NCI-H2227 (cell line): Measurements from ENCODE around the gene ADGRG1.
A peak's percentile ranks its signal among the peaks of the same experiment; 100 is the strongest.

Source experiments
- DNase-seq: peaks from one replicate; lab custom pipeline; 2025; ENCODE audit not compliant: unreplicated experiment; lab: John Stamatoyannopoulos, UW

Gene ADGRG1

GRCh38 chr16:57604177-57604576 is 24.3 kb upstream of the ADGRG1 start:
- DNase-seq: no peak

- peak; percentile 8 for DNase-seq
Measured at GRCh38 chr16:57606147-57606846, 22.1 kb upstream of the ADGRG1 start.

- no peak for DNase-seq
Measured at GRCh38 chr16:57606847-57607501, 21.5 kb upstream of the ADGRG1 start.

DNA sequence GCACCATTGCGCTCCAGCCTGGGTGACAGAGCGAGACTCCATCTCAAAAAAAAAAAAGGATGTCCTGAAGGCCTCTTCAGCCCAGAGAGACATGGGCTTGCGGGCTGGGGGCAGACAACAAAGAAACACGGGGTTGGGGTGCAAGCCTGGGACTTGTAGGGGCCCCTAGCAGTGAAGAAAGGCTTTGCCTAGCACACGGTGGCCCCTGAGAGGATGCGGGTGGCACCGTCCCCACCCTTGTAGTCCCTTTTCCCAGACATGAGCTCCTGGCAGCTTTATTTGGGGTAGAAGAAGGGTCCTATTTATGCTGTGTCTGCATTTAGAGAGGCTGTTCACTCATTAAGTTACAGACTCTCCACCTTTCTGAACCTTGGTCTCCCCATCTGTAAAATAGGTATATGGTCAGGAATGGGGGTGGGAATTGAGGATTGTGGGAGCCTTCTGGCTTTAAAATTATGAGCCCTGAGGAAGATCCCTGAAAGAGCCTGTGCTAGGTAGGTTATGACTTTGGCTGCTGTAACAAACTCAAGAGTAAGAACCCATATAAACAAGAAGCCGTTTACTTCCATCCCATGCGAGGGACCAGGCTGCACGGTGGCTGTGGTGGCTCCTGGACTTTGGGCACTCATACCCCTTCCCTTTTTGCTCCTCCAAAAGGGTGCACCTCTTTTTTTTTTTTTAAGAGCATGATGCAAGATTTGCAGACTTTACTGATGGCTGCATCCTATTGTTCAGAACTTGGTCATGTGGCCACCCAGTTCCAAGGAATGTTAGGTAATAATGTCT is 20.6 kb upstream of the ADGRG1 start:
- no peak for DNase-seq

DNA sequence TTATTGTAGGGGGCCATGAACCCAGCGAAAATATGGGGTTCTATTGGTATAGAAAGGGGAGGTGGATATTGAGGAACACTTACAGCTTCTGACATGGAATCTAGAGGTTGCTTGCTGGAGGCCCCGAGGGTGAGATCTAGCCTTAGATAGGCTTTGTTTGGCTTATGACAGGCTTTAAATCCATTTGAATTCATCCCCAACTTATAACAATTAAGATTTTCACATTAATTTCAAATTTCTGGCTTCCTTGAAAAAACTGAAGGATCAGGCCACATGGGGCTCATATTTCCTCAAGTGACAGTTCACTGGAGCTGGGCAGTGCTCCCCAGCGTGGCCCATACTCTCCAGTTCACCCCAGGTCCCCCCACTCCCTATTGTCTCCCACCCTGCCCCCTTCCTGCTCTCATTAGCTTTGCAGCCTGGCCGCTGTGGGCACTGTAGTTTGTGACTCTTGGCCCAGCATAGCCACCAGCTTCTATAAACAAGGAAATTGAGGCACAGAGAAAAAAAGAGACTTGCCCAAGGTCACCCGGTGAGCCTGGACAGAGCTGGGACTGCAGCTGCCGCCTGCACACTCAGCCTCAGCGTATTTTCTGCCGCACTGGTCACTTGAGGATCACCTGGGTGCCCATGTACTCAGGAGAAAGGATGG is 19.8 kb upstream of the ADGRG1 start:
- DNase-seq: no peak

GRCh38 chr16:57609541-57610401 is 18.7 kb upstream of the ADGRG1 start:
- no peak for DNase-seq

GRCh38 chr16:57610611-57611010 is 17.8 kb upstream of the ADGRG1 start:
- DNase-seq: no peak

- DNase-seq: no peak
Measured at GRCh38 chr16:57611181-57611580, 17.2 kb upstream of the ADGRG1 start.

DNA sequence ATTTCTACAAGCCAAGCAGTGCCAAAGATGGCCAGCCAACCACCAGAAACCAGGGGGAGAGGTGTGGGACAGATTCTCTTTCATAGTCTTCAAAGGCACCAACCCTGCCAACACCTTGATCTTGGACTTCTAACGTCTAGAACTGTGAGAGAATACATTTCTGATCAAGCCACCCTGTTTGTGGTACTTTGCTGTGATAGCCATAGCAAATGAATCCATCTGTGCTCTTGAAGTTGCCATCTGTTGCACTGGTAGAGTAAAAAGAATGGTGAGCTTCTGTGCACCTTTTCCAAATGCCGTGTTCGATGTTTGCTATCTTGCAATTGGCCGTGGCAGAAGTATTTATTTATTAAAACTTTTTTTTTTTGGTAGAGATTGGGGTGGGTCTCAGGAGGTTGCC is 16.7 kb upstream of the ADGRG1 start:
- no peak for DNase-seq

DNA sequence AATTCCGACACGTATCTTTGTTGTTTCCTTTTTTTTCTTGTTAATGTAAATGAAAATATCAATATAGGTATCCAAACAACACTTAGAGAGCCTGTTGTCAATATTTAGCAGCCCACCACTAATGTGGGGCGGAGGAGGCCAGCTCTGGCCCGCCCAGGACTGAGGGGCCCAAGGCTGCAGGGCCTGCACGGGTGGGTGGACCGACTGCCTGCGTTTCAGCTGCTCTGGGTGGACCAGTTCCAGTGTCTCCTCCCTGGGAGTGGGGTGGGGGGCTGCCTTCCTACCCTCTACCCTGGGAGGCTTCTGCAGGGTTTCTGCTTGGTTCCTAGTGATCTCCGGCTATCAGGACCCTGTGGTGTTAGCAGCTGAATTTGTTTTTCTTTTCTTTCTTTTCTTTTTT is 15.9 kb upstream of the ADGRG1 start:
- no peak for DNase-seq

DNA sequence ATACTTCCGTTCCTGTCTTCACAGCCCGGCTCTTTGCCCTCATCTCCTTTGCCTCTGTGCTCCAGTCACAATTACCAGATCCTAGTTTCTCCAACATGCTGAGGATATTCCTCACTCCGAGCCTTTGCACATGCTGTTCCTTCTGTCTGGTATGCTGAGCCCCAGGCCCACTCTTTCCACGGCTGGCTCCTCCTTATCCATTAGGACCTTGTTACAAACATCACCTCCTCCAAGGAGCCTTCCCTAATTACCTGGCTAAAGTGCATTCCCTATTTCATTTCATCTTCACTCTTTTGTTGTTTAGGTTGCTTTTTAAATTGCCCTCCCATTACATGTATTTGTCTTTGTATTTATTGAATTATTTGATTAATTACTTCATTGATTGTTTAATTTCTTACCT is 14.9 kb upstream of the ADGRG1 start:
- DNase-seq: no peak

- no peak for DNase-seq
Measured at GRCh38 chr16:57614536-57614935, 13.9 kb upstream of the ADGRG1 start.

DNA sequence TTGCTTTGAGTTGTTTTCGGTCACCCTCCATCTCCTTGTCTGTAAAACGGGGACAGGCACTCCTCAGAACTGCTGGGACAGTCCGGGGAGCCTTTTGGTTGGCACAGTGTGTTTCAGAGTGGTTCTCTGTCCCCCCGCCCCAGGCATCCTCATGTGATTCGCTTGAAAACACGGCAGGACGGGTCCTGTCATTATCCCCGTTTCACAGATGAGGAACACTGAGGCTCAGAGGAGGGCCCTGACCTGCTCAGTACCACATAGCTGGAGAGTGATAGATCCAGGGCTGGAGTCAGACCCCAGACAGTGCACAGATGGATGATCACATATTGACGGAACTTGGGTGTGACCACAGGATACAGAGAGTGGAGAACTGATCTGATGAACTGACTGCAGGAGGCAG is 13.5 kb upstream of the ADGRG1 start:
- DNase-seq: no peak

DNA sequence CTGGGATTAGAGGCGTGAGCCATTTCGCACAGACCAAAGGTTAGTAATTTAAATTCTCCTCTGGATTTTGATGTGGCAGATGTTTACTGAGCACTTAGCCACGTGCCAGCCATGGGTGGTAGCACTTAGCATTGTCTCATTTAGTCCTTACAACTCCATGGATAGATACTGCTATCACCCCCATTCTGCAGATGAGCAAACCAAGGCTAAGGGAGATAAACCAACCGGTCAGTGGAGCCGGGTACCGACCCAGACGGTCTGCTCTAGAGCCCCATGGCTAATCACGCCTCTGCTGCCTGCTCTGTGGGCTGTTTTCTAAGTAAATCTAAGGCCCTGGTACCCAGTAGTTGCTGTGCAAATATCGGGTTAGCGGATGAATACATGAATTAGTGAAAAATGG is 12.6 kb upstream of the ADGRG1 start:
- no peak for DNase-seq

GRCh38 chr16:57616241-57616640 is 12.2 kb upstream of the ADGRG1 start:
- DNase-seq: no peak

DNA sequence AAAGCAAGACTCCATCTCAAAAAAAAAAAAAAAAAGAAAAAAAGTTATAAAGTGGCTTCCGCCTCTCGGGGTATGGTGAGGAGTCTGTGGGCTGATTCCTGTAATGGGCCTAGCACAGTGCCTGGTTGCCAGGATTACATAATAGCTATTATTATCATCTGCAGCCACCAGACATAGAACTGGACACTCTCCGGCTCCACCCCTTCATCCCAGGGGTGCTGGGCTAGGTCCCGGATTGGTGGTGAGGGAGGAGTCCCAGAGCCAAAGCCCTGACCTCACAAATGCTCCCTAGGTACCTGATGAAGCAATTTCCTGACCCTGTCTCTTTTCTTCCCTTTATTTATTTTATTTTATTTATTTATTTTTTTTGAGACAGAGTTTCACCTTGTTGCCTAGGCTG is 11.6 kb upstream of the ADGRG1 start:
- DNase-seq: no peak

DNA sequence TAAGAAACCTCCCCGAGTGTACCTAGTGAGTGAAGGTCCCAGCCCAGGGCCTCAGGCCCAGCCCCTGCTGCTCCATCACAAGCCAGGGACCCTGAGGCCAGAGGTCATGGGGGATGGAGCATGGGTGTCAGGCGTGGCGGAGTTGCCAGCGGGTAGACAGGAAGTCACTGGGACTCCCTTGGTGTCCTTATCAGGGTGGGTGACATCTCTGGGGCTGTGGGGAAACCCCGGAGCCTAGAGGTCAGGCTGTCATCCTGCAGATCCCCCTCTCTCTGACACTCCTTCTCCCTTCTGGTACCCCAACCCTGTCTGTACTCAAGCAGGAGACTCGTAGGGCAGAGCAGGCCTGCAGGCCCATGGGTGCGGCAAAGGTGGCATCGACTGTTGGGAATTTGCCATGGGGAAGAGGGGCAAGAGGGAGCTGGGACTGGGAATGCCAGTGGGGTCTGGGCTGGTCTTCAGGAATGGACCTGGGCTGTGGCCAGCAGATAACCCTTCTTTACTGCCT is 10.8 kb upstream of the ADGRG1 start:
- no peak for DNase-seq

- DNase-seq: no peak
Measured at GRCh38 chr16:57618296-57619132, 9.9 kb upstream of the ADGRG1 start.

DNA sequence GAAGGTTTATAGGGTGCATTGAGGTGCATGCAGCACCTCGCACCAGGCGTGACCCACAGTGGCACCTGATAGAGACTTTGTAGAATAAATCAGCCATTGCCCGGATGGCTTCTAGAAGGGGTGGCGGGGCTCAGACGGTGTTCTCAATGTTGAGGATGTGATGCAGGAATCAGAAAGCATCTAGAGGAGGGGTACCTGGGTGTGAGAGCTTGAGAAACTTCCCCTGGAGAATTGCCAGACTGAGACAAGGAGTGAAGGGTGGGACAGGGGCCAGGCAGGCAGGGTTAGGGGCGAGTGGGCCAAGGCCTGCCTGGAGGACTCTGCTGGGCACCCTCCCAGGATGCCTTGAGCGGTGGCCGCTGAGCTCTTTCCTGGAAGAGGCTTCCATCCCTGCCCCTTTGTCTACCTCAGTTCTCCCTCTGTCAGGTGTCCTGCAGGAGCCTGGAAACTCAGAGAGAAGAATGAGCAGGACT is 9.3 kb upstream of the ADGRG1 start:
- no peak for DNase-seq
